Activated CD4-positive, alpha-beta memory T cell treated with anti-CD3 and anti-CD28 coated beads for 36 hours (primary cell): ENCODE results near the gene USP8. TPM values are rescaled to one million over a fixed set of nuclear protein-coding genes. Genes with fewer than 3 reads are reported as not detected.
"Not testable (repeated sequence)": the region's sequence is repeated elsewhere in the genome, so short reads cannot be mapped to it uniquely, and the experiment has no call there.

ENCODE experiments used
- CTCF ChIA-PET: fragments of 350-600 bp; sonication (Branson Sonifier 250); formaldehyde crosslinking; loops from one replicate; lab custom pipeline; 2021; ENCODE audit warnings: antibody characterized with exemption, inconsistent platforms; lab: Charles Lee
- POLR2A ChIA-PET: fragments of 350-600 bp; sonication (Branson Sonifier 250); formaldehyde crosslinking; loops from one replicate; lab custom pipeline; 2021; ENCODE audit warnings: antibody characterized with exemption; lab: Charles Lee
- DNase-seq: peaks from one replicate; pipeline ENCODE4 v3.0.0-alpha.2; 2020
- H3K27ac Mint-ChIP-seq: one replicate; pipeline ENCODE4 v1.8.0; 2021; ENCODE audit warnings: mixed read lengths
- H3K27me3 Mint-ChIP-seq: one replicate; pipeline ENCODE4 v1.8.0; 2021; ENCODE audit warnings: mixed read lengths
- H3K36me3 Mint-ChIP-seq: one replicate; pipeline ENCODE4 v1.8.0; 2021; ENCODE audit warnings: mixed read lengths
- H3K4me1 Mint-ChIP-seq: one replicate; pipeline ENCODE4 v1.8.0; 2021; ENCODE audit warnings: low read depth, mixed read lengths
- H3K4me3 Mint-ChIP-seq: one replicate; pipeline ENCODE4 v1.8.0; 2021; ENCODE audit warnings: mild to moderate bottlenecking, mixed read lengths
- H3K9me3 Mint-ChIP-seq: one replicate; pipeline ENCODE4 v1.8.0; 2021; ENCODE audit warnings: mixed read lengths
- intact Hi-C: fragments of 100-400 bp; cut with micrococcal nuclease; formaldehyde crosslinking; loops from one replicate; pipeline ENCODE4 v1.15.1; 2023
- total RNA-seq, 2 experiments: library from RNA; stranded (reverse); gene quantifications; one replicate each; pipeline ENCODE4 v1.2.3, GENCODE V29; 2021

USP8 gene
- total RNA-seq, 2 experiments from 2014 or later, result 43.4 to 46.0 TPM

DNA sequence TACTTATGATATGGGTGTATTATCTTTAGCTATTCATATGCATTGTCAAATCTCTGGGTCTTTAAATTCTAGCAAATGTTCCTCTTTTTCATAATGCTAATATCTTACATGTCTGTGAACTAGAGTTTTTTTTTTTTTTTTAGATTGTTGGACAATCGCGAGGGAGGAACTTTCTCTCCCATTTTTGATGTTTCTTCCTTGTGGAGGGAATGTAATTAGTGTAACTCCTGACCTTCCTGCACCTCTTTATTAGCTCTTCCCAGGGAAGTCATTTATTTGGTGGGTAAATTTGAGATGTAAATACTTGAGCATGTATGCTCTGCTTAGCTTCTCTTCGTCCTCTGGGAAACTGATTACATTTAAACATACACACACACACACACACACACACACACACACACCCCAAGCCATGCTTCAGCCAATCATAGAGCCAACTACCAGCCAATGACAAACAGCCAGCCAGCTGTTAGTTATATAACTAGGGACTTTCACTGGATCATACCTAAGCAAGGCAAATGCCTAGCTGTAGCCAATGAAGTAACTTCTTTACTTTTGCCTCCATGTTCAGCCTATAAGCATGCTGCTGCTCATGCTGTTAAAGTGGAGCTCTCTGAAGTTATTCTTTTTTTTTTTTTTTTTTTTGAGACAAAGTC lies 8.3 kb upstream of the USP8 start:
- Mint-ChIP-seq H3K4me1 (no peaks in the 10 kb centered on the region), H3K27me3 (no peaks in the 10 kb centered on the region), H3K27ac (no peak overlapping the region), H3K9me3 (no peaks in the 10 kb centered on the region), H3K36me3 (no peaks in the 10 kb centered on the region), H3K4me3 (no peak overlapping the region)
- intact Hi-C loops, result no loop called here
- no peak for DNase-seq
- ChIA-PET CTCF (no interaction called here), POLR2A (interaction anchor here (0.6 to 0.7 kb wide), 2 partner anchors 125 to 167 kb away, joined by 3 to 4 read pairs; no protein-coding TSS in a partner anchor)

GRCh38 chr15:50416890-50417289 lies 7.3 kb upstream of the USP8 start:
- Mint-ChIP-seq H3K4me1 (no peaks in the 10 kb centered on the region), H3K27ac (no peak overlapping the region), H3K9me3 (no peaks in the 10 kb centered on the region), H3K4me3 (no peak overlapping the region), H3K27me3 (no peaks in the 10 kb centered on the region), H3K36me3 (no peaks in the 10 kb centered on the region)
- intact Hi-C loops, result no loop called here
- ChIA-PET POLR2A (interaction anchor here (0.6 kb wide), 1 partner anchor 208 kb away, joined by 4 read pairs; no protein-coding TSS in a partner anchor), CTCF (no interaction called here)
- DNase-seq, result no peak

- POLR2A ChIA-PET, result no interaction called here
- no peaks in the 10 kb centered on the region for H3K4me1 Mint-ChIP-seq
- CTCF ChIA-PET, result no interaction called here
- intact Hi-C loops, result no loop called here
- DNase-seq, result no peak
- H3K4me3 Mint-ChIP-seq, result no peak overlapping the region
- H3K27me3 Mint-ChIP-seq, result no peaks in the 10 kb centered on the region
- no peaks in the 10 kb centered on the region for H3K9me3 Mint-ChIP-seq
- H3K36me3 Mint-ChIP-seq, result no peaks in the 10 kb centered on the region
- H3K27ac Mint-ChIP-seq, result no peak overlapping the region
Measured at GRCh38 chr15:50418041-50418583, 6.1 kb upstream of the USP8 start.

DNA sequence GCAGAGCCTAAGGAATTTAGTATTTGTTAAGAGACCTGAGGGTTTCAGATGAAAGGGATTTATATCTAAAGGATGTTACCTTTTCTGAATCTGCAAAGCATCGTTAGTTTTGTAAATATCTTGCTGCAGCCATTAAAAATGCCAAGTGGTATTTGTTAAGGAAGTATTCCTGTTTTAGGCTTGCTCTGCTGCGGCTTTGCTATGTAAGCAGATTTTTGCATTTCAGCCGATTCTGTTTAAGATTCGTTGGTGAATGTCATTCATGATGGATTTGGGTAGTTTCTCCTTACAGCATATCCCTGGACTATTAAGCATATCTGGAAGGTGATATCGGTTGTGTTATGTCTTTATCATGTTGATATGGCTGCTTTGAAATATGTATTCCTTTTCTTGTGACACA lies 1.0 kb downstream of the USP8 start:
- Mint-ChIP-seq H3K4me3 (peak overlapping the region; percentile 94), H3K36me3 (peaks cover 4% of the 10 kb centered on the region), H3K27me3 (no peaks in the 10 kb centered on the region), H3K9me3 (no peaks in the 10 kb centered on the region), H3K4me1 (peaks cover 36% of the 10 kb centered on the region), H3K27ac (peak overlapping the region; percentile 82)
- ChIA-PET POLR2A (interaction anchor here (0.5 to 1.5 kb wide), 2 partner anchors 69 to 86 kb away, joined by 4 to 20 read pairs; partner anchors contain the start of gene GABPB1), CTCF (interaction anchor here (1.0 kb wide), 1 partner anchor 11 kb away, joined by 3 read pairs; no protein-coding TSS in a partner anchor)
- no peak for DNase-seq
- intact Hi-C loops, result loop anchor here (10.0 kb wide), 1 partner anchor 340 kb away; the partner anchor contains the start of gene SPPL2A

DNA sequence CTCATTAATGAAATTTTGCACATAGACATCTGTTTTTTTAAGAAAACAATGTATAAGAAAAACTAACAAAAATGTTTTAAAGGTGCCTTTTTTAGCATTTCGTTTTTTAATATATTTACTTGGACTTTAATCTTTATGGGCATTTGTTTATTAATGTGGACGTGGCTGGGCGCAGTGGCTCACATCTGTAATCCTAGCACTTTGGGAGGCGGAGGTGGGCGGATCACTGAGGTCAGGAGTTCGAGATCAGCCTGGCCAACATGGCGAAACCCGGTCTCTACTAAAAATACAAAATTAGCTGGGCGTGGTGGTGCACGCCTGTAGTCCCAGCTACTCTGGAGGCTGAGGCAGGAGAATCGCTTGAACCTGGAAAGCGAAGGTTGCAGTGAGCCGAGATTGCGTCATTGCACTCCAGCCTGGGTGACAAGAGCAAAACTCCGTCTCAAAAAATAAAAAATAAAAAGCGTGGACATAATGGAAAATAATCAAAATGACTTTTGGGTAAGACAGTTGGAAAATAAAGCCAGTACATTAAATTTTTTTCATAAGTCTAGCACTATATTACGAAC lies 1.6 kb downstream of the USP8 start:
- peak overlapping the region; percentile 94 for H3K4me3 Mint-ChIP-seq
- intact Hi-C loops, result loop anchor here (10.0 kb wide), 1 partner anchor 339 kb away; the partner anchor contains the start of gene SPPL2A
- H3K9me3 Mint-ChIP-seq, H3K27ac Mint-ChIP-seq, POLR2A ChIA-PET, H3K27me3 Mint-ChIP-seq, H3K36me3 Mint-ChIP-seq, CTCF ChIA-PET, DNase-seq: not testable (repeated sequence)
- H3K4me1 Mint-ChIP-seq, result peaks cover 37% of the 10 kb centered on the region

GRCh38 chr15:50426428-50426827 lies 2.2 kb downstream of the USP8 start:
- peaks cover 4% of the 10 kb centered on the region for H3K36me3 Mint-ChIP-seq
- no peaks in the 10 kb centered on the region for H3K9me3 Mint-ChIP-seq
- peaks cover 41% of the 10 kb centered on the region for H3K4me1 Mint-ChIP-seq
- intact Hi-C loops, result loop anchor here (10.0 kb wide), 1 partner anchor 338 kb away; the partner anchor contains the start of gene SPPL2A
- no peak for DNase-seq
- POLR2A ChIA-PET, result no interaction called here
- H3K27me3 Mint-ChIP-seq, result no peaks in the 10 kb centered on the region
- H3K4me3 Mint-ChIP-seq, result no peak overlapping the region
- H3K27ac Mint-ChIP-seq, result no peak overlapping the region
- CTCF ChIA-PET, result no interaction called here

DNA sequence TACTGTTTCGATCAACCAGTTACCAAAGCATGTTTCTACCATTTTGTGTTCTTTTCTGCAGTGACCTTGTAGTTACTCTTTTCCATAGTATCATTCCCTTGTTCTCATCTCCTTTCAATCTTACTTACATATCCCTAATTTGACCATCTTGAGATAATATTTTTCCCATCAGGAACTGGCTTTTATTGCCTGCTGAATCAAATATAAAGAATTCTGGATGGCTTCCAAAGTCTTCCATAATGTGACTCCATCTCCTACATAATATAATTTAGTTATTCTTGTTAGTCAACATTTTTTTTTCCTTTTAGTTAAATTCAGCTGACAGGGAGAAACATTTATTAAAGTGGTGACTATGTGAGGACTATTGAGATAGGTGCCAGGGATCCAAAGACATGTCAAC lies 7.0 kb downstream of the USP8 start:
- Mint-ChIP-seq H3K9me3 (no peaks in the 10 kb centered on the region), H3K27ac (no peak overlapping the region), H3K4me1 (peaks cover 48% of the 10 kb centered on the region), H3K36me3 (peaks cover 6% of the 10 kb centered on the region), H3K4me3 (no peak overlapping the region), H3K27me3 (no peaks in the 10 kb centered on the region)
- ChIA-PET POLR2A (no interaction called here), CTCF (no interaction called here)
- no peak for DNase-seq
- intact Hi-C loops, result no loop called here

- POLR2A ChIA-PET, result no interaction called here
- no peaks in the 10 kb centered on the region for H3K27me3 Mint-ChIP-seq
- H3K27ac Mint-ChIP-seq, result no peak overlapping the region
- H3K9me3 Mint-ChIP-seq, result no peaks in the 10 kb centered on the region
- H3K4me3 Mint-ChIP-seq, result no peak overlapping the region
- H3K4me1 Mint-ChIP-seq, result peaks cover 38% of the 10 kb centered on the region
- intact Hi-C loops, result no loop called here
- peaks cover 4% of the 10 kb centered on the region for H3K36me3 Mint-ChIP-seq
- CTCF ChIA-PET, result no interaction called here
- no peak for DNase-seq
Measured at GRCh38 chr15:50432230-50432629, 8.0 kb downstream of the USP8 start.

- peaks cover 30% of the 10 kb centered on the region for H3K4me1 Mint-ChIP-seq
- H3K4me3 Mint-ChIP-seq, result no peak overlapping the region
- no peak for DNase-seq
- H3K9me3 Mint-ChIP-seq, result no peaks in the 10 kb centered on the region
- ChIA-PET POLR2A (no interaction called here), CTCF (interaction anchor here (0.6 to 1.0 kb wide), 2 partner anchors 11 to 152 kb away, joined by 3 read pairs; no protein-coding TSS in a partner anchor)
- intact Hi-C loops, result no loop called here
- H3K27ac Mint-ChIP-seq, result no peak overlapping the region
- no peaks in the 10 kb centered on the region for H3K27me3 Mint-ChIP-seq
- peaks cover 12% of the 10 kb centered on the region for H3K36me3 Mint-ChIP-seq
Measured at GRCh38 chr15:50435772-50436171, 11.6 kb downstream of the USP8 start.

DNA sequence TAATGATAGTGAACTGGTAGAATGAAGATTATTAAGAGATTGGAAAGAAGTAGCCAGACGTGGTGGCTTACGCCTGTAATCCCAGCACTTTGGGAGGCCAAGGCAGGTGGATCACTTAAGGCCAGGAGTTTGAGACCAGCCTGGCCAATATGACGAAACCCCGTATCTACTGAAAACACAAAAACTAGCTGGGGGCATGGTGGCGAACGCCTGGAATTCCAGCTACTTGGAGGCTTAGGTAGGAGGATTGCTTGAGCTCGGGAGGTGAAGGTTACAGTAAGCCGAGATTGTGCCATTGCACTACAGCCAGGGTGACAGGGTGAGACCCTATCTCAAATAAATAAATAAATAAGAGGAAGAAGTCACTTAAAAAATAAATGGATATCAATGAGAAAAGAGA lies 14.0 kb downstream of the USP8 start:
- ChIA-PET CTCF (no interaction called here), POLR2A (no interaction called here)
- no peaks in the 10 kb centered on the region for H3K9me3 Mint-ChIP-seq
- DNase-seq, result no peak
- no peak overlapping the region for H3K27ac Mint-ChIP-seq
- peaks cover 13% of the 10 kb centered on the region for H3K36me3 Mint-ChIP-seq
- no peak overlapping the region for H3K4me3 Mint-ChIP-seq
- no peaks in the 10 kb centered on the region for H3K27me3 Mint-ChIP-seq
- intact Hi-C loops, result no loop called here
- H3K4me1 Mint-ChIP-seq, result peaks cover 17% of the 10 kb centered on the region

GRCh38 chr15:50440932-50441331 lies 16.7 kb downstream of the USP8 start:
- H3K27ac Mint-ChIP-seq, result no peak overlapping the region
- peaks cover 10% of the 10 kb centered on the region for H3K4me1 Mint-ChIP-seq
- H3K4me3 Mint-ChIP-seq, result no peak overlapping the region
- intact Hi-C loops, result no loop called here
- H3K27me3 Mint-ChIP-seq, result no peaks in the 10 kb centered on the region
- ChIA-PET CTCF (no interaction called here), POLR2A (no interaction called here)
- peaks cover 20% of the 10 kb centered on the region for H3K36me3 Mint-ChIP-seq
- no peaks in the 10 kb centered on the region for H3K9me3 Mint-ChIP-seq
- DNase-seq, result no peak

DNA sequence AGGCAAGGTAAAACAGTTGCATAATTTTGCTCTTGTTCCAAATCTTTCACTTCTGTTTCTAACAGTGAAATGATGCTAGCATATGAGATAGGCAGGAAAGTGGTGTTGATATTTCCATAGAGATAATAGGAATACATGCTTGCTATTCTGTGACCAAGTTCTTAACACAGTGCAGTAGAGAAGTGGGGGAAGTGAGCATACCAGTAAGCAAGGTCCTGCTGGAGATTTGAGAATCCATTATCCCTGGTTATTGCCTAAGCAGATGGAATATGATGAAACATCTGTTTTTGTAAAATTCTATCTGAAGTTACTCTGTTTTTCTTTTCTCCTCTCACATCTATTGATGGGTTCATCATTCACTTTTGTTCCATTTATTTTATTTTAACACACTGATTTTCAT lies 28.7 kb downstream of the USP8 start:
- ChIA-PET POLR2A (no interaction called here), CTCF (no interaction called here)
- no peaks in the 10 kb centered on the region for H3K9me3 Mint-ChIP-seq
- H3K4me1 Mint-ChIP-seq, result no peaks in the 10 kb centered on the region
- intact Hi-C loops, result no loop called here
- DNase-seq, result no peak
- H3K4me3 Mint-ChIP-seq, result no peak overlapping the region
- H3K36me3 Mint-ChIP-seq, result peaks cover 24% of the 10 kb centered on the region
- no peak overlapping the region for H3K27ac Mint-ChIP-seq
- no peaks in the 10 kb centered on the region for H3K27me3 Mint-ChIP-seq
